ENCODE measurements around the gene C15orf62.

The C15orf62 gene

DNA sequence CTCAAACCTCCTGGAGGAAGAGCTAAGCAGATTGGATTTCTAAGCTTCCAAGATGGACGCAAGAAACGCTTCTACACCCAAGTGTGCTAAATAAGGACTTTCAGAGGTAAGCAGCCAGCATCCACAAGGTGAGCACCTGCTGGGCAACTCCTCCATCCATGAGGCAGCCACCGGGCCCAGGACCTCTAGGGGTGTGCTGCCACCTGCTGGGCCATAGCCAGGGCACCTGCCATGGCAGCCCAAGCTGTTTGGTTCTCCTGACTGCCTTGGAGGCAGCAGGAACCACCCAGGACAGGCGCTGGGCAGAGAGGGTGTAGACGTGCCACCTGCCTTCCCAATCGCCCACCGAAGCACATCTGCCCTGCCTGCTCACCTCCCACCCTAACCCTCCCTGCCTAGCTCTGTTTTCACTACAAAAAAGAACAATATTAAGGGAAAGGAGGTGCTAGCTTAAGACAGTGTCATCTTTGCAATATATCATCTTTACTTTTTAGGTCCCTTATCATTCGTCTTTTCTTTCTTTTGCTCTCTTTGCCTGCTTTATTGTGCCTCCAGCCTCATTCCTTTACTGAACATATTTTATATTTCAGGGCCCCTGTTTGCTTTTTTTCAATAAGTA is 12.9 kb downstream of the C15orf62 start:
- DNase-seq (ENCODE audit: low read depth in 3 of 3): peak; percentile 61 to 73 (median 68)

DNA sequence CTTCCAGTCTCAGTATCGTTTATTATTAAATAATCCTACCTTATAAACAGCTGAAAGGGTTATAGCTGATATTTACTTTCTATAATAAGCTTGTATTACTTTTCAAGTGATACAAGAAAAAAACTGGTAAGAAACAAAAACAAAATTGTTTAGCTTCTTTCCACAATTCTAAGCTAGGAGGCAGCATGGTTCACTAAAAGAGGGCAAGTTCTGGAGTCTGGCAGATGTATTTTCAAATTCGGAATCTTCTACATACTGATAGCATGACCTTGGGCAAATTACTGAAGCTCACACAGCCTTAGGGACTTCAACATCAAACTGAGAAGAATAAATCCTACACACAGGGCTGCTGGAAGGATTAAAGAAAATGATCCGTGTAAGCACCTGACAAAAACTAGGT is 15.4 kb downstream of the C15orf62 start:
- no peak for DNase-seq (ENCODE audit: low read depth in 3 of 3)

DNA sequence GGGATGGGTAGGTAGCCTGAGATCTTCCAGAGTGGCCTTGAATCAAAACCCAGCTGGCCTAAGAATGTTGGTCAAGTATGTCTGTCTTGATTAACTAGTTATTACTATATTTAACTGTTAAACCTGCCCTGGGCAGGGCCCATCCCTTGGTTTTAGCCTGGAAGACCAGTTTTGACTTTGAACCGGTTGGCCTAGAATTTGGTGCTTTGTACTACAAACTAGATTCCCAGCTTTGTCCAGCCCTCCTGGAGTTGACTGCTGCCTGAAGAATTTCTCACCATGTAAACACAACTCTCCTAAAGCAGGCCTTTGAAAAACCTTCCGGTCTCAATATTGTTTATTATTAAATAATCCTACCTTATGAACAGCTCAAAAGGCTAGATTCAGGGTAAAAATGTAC is 16.0 kb downstream of the C15orf62 start:
- no peak for DNase-seq (ENCODE audit: low read depth in 3 of 3)

DNA sequence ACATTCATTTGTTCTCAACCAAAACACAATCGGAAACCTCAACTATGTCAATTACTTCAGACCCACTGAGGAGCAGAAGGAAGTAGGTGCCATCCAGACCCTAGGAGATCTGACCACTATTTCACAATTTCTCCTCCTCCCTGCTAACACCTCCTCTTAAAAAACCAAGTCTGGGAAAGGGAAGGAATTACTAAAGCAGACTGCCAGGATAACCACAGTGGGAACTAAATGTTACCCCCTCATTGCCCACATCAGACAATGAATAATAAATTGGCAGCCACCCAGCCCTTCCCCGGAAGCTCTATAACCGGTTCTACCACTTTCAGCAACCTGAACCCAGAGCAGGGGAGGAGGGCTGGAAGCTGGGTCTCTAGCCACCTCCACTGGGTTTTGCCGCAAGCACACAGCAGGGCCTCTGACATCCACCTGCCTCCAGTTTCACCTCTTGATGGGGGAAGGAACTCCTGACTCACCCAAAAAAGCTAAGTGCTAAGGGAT is 17.6 kb downstream of the C15orf62 start:
- DNase-seq (ENCODE audit: low read depth in 3 of 3): peak; percentile 41 to 74 (median 45)

DNA sequence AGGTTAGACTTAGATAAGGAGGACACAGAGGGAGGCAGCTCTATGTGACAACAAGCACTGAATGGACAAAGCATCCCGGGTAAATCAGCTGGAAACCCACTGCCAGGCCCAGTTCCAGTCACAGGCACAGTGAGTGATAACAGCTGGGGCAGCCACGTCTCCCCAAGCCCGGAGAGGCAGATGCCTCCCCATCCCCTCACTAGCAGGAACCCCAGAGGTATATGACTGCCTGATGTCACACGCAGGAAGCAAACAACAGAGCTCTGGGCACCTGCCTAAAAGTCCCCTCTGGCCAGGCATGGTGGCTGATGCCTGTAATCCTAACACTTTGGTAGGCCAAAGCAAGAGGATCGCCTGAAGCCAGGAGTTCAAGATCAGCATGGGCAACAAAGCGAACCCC is 18.2 kb downstream of the C15orf62 start:
- no peak for DNase-seq (ENCODE audit: low read depth in 3 of 3)

DNA sequence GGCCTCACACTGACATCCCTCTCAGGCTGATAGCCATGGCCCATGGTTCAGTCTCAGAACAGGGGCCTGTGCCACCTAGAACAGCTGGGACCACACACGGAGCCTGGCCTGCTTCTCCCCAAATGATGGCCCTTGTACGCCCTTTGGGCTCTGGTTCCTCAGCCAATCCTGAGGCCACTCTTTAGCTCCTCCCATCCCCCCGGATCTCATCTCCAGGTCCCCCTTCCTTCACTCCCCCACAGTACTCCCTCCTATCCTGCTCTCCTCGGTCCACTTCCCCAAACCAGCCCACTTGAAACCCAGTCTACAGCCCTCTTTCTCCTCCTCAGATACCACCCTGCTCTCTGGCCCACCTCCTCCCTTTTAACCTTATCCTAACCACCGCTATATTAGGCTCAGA is 19.3 kb downstream of the C15orf62 start:
- DNase-seq (ENCODE audit: low read depth in 3 of 3): no peak

DNA sequence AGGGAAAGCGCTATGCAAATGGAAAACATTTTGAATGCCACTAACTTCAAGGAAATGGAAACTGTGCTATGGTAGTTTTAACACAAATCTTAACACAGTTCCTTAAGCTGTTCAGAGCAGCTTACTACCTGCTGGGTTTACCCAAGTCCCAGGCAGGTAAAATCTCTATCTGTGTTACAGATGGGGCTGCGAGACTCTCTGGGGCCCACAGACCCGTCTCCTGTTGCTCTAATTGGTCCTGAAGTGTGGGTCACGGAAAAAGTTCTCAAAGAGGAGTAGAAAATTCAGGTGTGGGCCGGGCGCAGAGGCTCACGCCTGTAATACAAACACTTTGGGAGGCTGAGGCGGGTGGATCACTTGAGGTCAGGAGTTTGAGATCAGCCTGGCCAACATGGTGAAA is 20.2 kb downstream of the C15orf62 start:
- DNase-seq (ENCODE audit: low read depth in 3 of 3): no peak

DNA sequence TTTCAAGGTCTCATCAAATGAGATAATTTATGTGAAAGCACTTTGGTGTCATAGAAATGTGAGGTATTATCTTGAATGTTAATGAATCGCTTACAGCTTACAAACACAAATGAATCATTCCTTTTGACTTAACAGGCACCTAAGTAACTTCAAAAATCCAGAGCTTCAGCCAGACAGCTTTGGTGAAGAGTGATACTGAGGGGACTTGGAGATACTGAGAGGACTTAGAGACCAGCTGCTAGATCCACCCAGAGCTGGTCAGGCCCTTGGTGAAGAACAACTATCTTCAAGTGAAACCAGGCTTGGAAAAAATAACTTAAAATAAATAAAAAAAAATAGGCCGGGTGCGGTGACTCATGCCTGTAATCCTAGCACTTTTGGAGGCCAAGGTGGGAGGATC is 20.9 kb downstream of the C15orf62 start:
- DNase-seq (ENCODE audit: low read depth in 3 of 3): no peak

DNA sequence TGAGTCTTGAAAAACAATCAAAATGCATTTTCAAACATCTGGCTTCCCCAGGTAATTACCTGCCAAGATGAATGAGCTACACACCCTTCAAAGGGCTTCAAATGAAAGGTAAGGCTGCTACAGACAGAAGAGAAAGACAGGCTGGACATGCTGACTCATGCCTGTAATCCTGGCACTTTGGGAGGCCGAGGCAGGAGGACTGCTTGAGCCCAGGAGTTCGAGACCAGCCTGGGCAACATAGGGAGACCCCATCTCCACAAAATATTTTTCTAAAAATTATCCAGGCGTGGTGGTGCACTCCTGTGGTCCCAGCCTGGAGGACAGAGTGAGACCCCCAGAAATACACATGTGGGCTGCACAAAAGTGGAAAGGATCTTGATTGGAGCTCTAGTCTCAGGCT is 22.6 kb downstream of the C15orf62 start:
- no peak for DNase-seq (ENCODE audit: low read depth in 3 of 3)

DNA sequence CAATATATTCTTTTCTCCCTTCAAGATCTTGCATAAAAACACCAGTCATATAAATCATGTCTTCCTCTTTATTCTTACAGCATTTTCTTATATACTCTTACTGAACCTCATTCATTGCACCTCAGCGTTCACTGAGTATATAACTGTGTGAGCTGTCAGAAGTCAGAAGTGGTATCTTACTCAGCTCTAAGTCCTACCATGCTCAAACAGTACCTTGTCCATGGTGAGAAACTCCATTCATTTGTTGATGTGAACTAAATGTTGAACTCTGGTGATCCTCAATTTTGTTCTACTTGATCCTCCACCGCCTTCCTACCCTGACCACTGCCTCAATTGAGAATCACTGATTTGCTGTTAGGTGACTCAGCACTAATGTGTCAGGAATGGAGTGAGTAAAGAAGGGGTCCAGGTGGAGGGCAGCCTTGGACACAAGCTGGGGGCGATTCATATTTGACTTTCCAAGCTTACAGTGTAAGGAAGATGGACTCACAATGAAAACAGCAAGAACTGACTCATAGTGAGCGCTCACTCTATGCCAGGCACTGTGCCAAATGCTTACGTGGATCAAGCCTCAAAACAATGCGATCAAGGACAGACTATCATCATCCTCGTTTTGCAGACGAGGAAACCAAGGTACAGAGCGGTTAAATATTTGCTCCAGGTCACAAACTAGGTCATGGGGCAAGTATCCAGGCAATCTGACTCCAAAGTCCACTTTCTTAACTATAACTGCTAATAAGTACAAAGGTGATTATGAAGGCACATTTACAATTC is 23.6 kb downstream of the C15orf62 start:
- peak in 1 of 3 experiments; percentile 29 for DNase-seq (ENCODE audit: low read depth in 3 of 3)

DNA sequence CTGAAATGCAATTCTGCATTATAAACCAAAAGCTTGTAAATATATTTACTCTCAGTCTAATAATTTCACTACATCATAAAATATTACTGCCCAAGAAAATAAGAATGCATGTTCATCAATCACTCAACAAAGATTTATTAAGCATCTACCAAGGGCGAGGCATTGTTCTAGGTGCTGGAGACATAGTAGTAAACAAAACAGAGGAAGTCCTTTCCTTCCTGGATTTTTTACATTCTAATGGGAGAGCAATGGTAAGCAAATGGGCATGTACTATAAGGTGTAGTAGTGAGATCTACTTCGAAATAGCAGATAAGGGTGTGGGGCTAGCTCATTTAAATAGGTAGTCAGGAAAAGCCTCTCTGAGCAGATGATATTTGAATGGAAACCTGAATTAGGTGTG is 26.3 kb downstream of the C15orf62 start:
- DNase-seq (ENCODE audit: low read depth in 3 of 3): no peak

DNA sequence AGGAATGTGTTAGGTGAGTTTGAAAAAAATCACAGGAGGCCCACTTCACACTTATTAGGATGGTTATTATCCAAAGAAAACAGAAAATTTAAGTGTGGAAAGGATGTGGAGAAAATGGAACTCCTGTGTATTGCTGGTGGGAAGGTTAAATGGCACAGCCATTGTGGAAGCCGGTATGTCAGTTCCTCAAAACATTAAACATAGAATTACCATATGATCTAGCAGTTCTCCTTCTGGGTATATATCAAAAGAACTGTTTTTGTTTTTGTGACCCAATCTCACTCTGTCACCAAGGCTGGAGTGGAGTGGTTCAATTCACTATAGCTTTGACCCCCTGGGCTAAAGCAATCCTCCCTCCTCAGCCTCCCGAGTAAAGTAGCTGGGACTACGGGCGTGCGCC is 26.7 kb downstream of the C15orf62 start:
- no peak for DNase-seq (ENCODE audit: low read depth in 3 of 3)

DNA sequence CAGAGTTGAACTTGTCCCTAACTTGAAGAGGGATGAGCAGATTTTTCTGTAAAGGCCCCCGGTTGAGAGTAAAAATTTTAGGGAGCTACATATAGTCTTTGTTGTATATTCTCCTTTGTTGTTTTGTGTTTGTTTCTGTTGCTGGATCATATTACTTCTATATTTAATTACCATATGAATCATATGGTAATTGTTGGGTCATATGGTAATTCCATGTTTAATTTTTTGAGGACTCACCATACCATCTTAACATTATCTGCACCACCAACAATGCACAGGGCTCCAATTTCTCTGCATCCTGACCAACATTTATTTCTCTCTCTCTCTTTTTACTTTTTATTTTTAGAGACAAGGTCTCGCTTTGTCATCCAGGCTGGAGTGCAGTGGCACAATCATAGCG is 29.7 kb downstream of the C15orf62 start:
- no peak for DNase-seq (ENCODE audit: low read depth in 3 of 3)

DNA sequence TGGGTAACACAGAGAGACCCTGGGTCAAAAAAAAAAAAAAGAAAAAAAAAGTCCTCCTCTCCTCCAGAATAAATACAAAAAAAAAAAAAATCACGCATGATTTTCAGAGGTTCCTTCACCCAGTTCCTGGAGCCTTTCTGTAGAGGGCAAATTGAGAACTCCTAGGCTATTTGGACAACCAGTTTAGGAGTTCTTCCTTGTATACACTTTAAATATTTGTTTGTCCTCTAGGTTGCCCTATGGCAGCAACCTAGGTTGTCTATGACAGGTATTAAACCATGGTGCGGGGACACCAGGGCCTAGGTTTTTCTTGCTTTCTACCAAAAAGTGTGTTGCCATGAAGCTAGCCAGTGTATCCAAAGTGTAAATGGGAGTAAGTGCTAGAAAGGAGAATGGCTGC is 33.3 kb downstream of the C15orf62 start:
- no peak for DNase-seq (ENCODE audit: low read depth in 3 of 3)

DNA sequence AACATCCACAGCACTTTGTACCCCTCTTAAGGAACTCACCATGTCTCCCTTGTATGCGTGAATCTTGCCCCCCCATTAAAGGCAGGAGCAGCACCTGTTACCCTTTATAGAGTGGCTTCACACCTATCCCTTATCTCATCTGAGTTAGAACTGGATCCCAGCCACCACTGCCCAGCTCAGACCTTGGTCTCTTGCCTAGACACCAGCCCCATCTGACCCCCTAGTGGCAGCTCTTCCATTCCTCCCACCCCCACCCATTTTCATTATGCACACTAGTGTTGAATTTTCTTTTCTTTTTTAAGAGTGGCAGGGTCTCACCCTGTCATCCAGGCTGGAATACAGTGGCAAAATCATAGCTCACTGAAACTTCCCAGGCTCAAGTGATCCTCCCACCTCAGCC is 33.9 kb downstream of the C15orf62 start:
- no peak for DNase-seq (ENCODE audit: low read depth in 3 of 3)

DNA sequence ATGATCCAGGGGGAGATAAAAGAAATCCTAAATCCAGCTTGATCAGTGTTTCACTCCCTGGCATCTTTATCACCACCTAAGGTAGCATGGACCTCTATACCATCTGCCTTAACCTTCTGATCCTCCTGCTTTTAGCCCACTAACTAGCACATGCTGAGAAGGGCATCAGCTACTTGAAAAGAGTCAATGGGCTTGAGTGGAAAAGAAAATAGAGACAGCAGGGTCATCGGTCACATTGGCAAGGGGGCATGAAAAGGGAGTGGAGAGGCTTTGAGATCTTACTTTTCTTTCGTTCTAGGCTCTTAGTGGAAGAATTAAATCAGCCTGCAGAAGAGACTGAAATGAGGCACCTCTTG is 36.9 kb downstream of the C15orf62 start:
- no peak for DNase-seq (ENCODE audit: low read depth in 3 of 3)

DNA sequence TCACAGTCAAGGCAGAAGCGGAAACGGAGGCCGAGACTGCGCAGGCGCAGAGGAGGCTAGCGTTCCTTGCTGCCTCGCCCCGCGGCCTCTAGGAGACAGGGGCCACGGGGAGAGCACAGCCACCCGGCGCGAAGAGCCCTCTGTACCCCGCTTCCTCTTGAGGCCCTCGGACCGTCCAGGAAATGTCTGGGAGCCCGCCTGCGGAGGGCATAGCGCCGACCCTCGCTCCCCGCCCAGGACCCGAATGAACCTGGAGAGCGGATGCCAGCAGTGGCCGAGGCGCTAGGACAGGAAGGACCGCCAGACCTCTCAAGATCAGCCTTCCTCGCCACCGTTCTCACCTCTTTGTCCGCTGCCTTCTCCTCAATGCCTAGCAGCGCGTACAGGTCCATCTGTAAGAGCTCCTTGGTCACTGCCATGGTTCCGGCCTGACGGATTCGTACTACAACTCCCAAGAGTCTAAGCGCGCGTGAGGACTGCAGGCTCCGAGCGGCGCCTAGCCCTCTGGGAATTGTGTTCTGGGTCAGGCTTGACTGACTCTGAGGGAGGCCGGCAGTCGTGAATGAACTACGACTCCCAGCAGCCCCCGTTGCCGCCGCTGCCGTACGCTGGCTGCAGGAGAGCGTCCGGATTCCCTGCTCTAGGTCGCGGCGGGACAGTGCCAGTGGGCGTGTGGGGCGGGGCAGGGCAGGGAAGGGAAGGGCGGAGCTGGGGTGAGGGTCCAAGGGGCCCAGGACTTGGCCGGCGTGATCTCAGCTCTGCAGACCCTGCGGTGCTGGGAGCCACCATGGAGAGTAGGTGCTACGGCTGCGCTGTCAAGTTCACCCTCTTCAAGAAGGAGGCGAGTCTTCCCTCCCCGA is 37.5 kb downstream of the C15orf62 start, which contains the start of the genes DNAJC17 and ZFYVE19:
Gene DNAJC17, minus strand, starts transcription at position 446 of the 860 bp plus-strand sequence. Its CDS starts 27 bp downstream, at position 419.
Gene ZFYVE19, plus strand, starts transcription at position 62 of the 860 bp plus-strand sequence. Its CDS starts 501 bp downstream, at position 563.
- peak; percentile 87 to 94 (median 92) for DNase-seq (ENCODE audit: low read depth in 3 of 3)

DNA sequence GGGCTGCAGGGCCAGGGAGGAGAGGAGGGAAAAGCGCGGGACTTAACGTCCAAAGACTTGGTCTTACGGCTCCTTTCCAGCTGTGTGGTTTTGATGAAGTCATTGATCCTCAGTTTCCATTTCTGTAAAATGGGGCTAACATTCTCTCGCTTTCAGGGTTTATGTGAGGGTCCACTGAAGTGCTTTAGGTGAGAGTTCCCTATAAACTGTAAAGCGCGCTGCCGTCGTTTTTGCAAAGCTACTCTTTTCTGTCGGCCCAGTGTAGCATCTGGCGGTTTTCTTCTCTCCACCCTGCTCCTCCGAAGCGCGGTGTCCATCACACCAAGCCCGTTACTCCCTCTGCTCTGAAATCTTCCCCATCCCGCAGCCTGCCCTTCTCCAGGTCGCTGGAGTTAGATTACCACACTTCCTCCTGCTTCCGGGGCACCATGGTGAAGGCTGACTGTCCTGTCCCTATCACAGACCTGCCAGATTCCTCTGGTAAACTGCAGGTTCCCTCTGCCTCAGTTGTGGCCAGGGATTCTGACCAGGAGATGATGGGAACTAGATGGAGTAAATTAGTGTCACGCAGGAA is 38.2 kb downstream of the C15orf62 start:
- DNase-seq (ENCODE audit: low read depth in 3 of 3): no peak

DNA sequence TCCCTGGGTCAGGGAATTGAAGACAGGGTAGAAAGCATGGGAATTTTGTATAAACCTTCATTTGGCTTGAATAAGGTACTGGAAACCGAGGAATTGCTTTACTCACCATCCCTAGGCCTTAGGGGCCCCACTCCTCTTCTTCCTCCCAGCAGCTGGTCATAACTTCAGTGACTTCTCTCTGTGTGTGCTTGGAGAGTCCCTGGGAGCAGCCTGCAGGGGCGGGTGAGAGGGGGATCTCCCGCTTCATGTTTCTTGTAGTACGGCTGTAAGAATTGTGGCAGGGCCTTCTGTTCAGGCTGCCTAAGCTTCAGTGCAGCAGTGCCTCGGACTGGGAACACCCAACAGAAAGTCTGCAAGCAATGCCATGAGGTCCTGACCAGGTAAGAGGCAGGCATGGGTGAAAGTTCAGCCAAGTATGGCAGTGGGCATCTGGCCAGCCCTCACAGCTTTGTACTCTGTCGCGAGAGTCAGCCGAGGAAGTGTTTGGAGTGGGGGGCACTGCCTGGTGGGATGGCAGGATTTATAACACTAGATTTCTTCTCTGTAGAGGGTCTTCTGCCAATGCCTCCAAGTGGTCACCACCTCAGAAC is 39.2 kb downstream of the C15orf62 start:
- DNase-seq (ENCODE audit: low read depth in 3 of 3): no peak

DNA sequence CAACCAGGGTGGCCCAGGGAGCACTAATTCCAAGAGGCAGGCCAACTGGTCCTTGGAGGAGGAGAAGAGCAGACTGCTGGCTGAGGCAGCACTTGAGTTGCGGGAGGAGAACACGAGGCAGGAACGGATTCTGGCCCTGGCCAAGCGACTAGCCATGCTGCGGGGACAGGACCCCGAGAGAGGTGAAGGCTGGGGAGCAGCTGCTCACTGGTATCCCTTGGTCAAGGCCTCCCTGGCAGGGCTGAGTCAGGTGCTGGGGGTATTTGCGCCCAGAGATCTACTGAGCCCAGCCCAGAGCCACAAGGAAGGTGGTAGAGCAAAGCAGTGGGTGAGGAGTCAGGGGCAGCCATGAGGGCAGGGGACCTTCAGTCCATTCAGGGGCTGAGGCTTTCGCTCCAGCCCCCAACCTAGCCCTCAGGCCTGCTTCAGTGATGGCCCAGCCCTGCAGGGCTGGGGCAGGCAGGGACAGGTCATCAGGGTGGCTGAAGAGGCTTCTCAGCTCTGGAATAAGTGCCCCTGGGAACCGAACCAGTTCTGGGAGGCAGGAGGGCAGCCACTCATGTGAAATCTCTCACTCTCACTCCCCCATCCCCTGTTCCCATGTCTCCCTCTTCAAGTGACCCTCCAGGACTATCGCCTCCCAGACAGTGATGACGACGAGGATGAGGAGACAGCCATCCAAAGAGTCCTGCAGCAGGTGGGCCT is 43.1 kb downstream of the C15orf62 start:
- DNase-seq (ENCODE audit: low read depth in 3 of 3): no peak

Data from stimulated activated CD4-positive, alpha-beta T cell treated with anti-CD3 and anti-CD28 coated beads, TNF-alpha, amount 100 ng/mL, for 24 hours (primary cell).